SH-SY5Y (cell line): ENCODE results near the gene KCNAB2.

ENCODE experiments used
- GATA2 ChIP-seq: IDR thresholded peaks from 2 replicates; pipeline ENCODE4 v1.6.1; 2011; ENCODE audit warnings: mild to moderate bottlenecking, low read depth, low read length
- GATA3 ChIP-seq: IDR thresholded peaks from 2 replicates; pipeline ENCODE4 v1.6.1; 2011; ENCODE audit warnings: low read depth, mild to moderate bottlenecking, low read length, moderate library complexity

KCNAB2 gene

DNA sequence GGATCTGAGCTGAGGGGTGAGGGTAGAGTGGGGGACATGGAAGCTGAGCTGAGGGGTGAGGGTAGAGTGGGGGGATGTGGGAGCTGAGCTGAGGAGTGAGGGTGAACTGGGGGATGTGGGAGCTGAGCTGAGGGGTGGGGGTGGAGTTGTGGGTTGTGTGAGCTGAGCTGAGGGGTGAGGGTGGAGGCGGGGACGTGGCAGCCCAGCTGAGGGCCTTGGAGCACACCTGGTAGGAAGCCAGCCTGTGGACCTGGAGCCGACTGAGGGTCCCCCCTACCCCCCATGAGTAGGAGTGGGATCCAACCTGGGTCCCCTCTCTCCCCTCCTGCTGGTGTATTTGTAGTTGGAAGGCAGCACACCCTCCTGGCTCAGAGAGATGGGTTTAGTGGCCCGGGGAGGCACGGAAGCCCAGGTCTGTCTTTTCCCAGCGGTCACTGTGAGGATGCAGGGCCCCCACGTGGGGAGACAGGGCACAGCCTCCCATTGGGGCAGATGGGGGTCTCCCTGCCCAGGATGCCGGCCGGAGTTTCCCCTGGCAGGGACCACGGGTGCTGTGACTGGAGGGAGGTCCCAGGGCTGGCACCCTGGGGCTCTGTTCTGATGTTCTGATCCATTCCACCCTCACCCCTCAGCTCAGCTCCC, 40.3 kb upstream of the KCNAB2 start:
- TF ChIP-seq GATA3 (no peak), GATA2 (no peak)

DNA sequence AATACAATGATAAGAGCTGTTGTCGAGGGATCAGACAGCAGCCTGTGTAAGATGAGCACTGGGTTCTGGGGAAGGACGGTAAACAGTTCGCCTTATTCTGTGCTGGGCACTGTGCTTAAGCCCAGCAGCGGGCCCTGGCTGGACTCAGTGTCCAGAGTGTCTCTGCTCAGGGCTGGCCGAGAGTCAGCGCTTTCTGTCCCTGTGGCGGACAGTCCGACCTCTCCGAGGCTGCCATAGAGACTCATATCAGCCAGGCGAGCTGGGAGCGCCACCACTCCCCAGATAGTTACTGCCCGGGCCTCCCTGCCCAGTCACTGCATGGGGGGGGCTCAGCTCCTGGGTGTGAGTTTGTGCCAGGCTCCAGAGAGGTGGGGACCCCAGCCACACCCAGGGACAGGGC, 38.8 kb upstream of the KCNAB2 start:
- TF ChIP-seq GATA2, result no peak
- no peak for TF ChIP-seq GATA3

DNA sequence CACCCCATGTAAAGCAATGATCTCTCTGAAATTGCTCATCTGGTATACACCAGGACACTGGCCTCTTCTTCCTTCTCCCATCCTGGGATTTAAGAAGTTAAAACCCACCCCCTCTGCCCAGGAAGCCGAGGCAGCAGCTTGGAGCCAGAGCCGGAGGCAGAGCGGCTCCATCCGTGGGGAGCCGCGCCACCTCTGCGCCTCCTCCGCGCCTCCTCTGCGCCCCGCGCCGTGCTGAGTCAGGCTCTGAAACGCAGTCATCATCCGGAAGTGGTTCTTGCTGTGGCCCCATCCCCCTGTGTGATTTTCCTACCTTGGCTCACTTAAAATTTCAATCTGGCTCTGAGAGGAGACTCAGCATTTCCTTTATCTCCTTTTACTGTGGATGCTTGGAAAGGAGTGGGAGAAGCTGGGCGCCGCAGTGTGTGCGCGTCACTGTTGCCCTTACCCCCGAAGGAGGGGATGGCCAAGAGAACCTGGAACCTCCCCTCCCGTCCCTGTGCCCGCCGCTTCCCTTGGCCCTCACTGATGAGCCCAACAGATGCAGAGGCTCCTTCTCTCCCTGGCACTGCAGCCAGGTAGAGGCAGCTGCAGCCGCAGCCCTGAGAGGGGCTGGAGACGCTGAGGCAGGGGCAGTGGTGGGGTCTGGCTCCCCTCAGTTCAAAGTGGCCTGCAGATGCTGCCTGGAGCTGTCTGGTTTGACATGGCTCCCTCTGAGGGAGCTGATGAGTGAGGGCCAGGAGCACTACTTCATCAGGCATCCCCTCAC, 38.2 kb upstream of the KCNAB2 start:
- TF ChIP-seq GATA2 (no peak), GATA3 (no peak)

DNA sequence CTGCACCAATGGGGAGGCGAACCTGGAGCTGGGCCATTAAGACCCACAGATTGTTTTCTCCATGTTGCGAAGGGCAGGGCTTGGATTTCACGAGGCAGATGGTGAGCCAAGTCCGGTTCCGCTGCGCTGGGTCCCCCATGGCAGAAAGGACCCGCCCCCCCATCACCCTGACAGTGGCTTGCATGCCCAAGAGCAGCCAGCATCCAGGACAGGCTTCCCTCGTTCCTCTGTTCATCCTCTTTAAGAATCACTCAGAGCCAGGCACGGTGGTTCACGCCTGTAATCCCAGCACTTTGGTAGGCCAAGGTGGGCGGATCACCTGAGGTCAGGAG, 37.6 kb upstream of the KCNAB2 start:
- no peak for TF ChIP-seq GATA2
- no peak for TF ChIP-seq GATA3

DNA sequence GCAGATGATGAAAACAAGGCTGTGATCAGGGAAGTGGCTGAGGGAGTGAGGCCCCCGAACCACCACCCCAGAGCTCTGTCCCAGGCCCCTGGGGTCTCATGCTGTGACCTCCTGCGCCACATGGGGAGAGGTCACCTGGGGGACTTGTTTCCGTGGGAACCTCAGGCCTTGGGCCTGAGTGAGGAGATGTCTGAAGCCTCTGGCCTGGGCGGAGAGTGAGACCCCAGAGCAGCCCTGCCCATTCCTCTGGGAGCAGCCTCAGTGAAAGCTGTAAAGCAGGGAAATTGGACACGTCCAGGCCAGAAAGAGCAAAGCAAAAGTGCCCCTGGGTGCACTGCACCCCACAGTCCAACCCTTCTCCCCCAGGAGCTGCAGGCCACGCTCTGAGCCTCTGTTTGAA, 37.0 kb upstream of the KCNAB2 start:
- TF ChIP-seq GATA3 (no peak), GATA2 (no peak)

DNA sequence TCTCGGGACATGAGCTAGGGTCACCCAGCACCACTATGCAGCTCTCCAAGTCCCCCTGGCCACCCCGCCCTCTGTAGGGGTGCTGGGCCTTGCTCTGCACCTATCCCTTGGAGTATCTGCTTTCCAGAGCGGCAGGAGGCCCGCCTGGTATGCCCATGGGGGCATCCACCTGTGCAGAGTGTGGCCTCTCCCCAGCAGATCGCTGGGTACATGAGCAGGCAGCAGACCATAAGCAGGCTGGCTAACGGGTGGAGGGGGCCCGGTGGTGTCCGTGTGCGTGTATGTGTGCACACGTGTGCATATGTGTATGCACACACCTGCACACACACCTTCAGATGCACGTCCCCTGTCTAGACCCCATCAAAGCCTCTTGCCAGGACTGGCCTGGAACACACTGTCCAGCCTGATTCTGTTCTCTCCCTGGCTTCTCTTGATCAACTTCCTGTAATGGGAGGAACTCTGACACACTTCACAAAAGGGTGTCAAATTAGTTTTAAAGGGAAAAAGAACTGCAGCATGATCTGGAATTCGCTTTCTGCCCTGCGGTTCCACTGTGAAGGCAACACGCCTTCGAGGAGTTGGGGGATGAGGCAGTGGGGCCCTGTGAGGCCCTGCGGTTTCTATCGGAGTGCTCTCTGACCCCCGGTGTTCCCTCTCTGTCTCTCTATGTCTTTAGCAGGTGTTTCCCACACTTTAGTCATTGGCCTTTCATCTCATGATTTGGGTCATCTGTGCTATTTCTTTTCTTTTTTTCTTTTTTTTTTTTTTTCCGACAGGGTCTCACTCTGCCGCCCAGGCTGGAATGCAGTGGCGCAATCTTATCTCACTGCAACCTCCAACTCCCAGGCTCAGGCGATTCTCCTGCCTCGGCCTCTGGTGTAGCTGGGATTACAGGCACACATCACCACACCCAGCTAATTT, 36.3 kb upstream of the KCNAB2 start:
- TF ChIP-seq GATA3 (no peak), GATA2 (no peak)

DNA sequence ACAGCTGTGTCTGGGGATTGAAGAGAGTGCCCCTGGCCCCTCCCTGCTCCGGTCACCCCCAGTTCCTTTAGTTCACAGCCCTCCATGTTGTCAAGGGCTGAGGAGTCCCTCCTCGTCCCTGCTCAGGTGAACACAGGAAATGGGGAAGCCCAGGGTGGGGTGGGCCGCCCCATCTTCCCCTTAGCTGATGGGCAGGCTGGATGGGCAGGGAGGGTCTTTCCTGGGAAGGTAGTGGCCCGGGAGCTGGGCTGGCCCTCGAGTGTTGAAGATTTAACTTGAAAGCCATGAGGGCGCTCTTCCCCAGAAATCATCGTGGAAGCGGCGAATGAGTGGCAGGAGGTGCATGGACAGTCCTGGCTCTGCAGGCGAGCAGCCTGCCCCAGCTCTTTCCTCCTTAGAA, 35.1 kb upstream of the KCNAB2 start:
- TF ChIP-seq GATA3 (no peak), GATA2 (no peak)

DNA sequence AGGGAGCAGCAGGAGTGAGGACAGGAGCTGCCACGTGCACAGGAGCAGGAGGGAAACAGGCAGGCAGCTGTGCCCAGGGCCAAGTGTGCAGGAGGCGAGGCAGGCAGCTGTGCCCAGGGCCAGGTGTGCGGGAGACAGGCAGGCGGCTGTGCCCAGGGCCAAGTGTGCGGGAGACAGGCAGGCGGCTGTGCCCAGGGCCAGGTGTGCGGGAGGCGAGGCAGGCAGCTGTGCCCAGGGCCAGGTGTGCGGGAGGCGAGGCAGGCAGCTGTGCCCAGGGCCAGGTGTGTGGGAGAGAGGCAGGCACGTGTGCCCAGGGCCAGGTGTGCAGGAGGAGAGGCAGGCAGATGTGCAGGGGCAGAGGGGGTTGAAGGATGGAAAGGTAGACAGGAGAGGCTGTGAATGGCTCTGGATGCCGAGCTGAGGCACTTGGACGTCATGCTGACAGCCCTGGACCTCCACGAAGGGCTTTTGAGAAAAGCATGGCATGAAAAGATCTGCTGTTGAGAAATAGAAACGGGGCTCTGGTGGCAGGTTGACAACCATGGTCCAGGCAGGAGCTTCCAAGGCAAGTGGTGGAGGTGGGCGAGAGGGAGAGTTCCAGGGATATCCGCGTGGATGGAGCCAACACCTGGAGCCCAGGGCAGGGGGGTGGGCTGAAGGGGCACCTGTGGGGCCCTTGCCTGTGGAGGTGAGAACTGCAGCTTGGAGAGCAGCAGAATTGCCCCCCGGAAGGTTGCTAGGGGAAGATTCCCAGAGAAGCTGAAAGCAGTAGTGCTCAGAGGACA, 34.3 kb upstream of the KCNAB2 start:
- no peak for TF ChIP-seq GATA2
- no peak for TF ChIP-seq GATA3

DNA sequence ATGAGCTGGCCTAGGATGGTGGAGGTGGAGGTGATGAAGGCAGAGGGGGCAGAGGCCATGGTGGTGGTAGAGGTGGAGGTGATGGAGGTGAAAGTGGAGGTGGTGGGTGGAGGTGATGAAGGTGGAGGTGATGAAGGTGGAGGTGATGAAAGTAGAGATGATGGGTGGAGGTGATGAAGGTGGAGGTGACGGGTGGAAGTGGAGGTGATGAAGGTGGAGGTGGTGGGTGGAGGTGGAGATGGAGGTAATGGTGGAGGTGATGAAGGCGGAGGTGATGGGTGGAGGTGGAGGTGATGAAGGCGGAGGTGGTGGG, 33.8 kb upstream of the KCNAB2 start:
- TF ChIP-seq GATA3 (no peak), GATA2 (no peak)

DNA sequence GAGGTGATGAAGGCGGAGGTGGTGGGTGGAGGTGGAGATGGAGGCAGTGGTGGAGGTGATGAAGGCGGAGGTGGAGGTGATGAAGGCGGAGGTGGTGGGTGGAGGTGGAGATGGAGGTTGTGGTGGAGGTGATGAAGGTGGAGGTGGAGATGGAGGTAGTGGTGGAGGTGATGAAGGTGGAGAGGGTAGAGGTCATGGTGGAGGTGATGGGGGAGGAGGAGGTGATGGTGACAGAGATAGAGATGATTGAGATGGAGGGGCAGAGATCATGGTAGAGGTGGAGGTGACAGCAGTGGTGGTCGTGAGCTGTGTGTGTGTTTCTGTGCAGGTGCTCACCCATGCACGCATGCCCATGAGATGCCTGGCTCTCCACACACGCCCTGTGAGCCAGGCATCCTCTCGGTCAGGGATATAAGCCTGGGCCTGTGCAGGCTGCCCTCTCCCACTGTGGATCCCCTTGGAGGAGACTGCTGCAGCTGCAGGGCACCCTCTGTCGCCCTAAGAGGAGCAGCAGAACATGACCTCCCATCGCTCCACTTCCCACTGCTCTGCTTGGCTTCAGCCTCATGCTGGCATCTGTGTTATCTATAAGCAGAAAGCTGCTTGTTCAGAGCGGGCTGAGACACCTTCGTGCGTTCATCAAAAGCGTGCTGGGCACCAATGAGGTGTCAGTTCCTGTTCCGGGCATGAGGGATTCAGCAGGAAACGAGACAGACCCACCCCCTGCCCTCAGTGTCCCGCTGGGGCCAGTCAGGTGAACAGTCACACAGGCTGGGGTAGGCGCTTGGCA, 33.0 kb upstream of the KCNAB2 start:
- no peak for TF ChIP-seq GATA2
- TF ChIP-seq GATA3, result no peak

DNA sequence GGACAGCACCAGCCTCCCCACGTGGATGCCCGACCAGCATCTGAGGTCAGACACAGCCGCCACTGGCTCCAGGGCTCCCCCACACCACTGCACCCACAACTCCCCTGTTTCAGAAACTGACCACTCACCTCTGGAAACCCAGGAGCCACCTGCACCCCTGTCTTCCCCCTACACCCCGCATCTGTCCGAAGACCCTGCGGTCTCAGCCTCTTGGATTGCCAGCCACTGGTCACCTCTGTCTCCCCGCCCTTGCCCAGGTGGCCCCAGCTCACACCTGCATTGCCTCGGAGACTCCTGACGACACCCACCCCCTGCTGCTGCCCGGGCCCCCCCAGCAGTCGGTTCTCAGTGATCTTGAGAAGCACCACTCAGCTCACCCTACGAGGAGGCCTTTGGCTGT, 32.2 kb upstream of the KCNAB2 start:
- TF ChIP-seq GATA2 (no peak), GATA3 (no peak)

DNA sequence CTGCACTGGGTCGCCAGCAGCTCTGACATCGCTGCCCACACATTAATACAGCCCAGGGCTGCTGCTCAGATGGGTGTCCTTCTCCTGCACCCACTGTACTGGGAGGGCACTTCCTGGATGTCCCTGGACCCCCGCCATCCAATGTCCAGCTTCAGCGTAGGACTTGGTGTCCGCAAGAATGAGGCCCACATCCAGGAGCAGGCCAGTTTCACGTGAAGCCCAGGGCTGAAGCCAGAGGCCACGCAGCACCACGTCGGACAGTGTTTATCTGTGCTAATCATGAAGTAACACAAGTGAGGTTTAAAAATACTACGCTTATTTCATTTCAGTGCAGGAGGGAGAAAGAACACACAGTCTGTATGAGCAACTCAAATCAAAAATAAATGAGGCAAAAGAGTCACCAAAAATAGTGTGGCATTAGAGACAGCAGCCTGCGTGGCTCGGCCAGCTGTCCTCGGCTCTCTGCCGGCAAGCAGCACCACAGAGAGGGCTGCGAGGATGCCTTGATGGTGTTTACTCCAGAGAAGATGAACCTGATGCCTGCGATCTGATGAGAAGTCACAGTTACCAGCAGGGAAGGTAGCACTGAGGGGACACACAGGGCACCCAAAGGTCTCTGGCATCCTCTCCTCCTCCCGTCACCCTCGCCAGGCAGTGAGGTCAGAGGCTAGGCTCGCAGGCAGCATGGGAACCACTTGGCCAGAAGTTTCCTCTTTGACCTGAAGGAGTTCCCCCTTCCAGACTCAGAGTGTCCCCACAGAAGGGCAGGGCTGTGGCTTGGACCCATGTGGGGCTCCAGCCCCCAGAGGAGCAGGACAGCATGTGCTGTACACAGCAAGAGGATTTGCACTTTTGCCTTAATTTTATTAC, 31.3 kb upstream of the KCNAB2 start:
- TF ChIP-seq GATA2, result no peak
- no peak for TF ChIP-seq GATA3
